ENCODE results near the gene ENGASE. TPM values are rescaled to one million over a fixed set of nuclear protein-coding genes. Genes with fewer than 3 reads are reported as not detected.

The ENGASE gene
- total and polyA plus RNA-seq, 2 of the 8 experiments (the other 6 are each of a cell fraction or from before 2014, with no cell fraction given), result 9.3 to 36.1 TPM

GRCh38 chr17:79112471-79112870, 37.8 kb downstream of the ENGASE start (continued):
- no peak for TF ChIP-seq POLR2A (IDR thresholded peaks at IDR 0.05; ENCODE audit: control extremely low read depth in 1 of 2, low read depth in 2 of 2, low read length in 2 of 2)
